Dedifferentiated amniotic fluid mesenchymal stem cell (primary cell): ENCODE data around the gene CREB3.

Source experiments
- DNase-seq: peaks from one replicate; pipeline ENCODE4 v3.0.0-alpha.2; 2016; ENCODE audit errors: extremely low spot score

Gene CREB3

GRCh38 chr9:35749515-35750255 lies 17.2 kb downstream of the CREB3 start:
- no peak for DNase-seq

GRCh38 chr9:35750256-35750531 lies 17.7 kb downstream of the CREB3 start:
- DNase-seq, result no peak

- DNase-seq, result no peak
Observed at GRCh38 chr9:35753466-35753865, 21.0 kb downstream of the CREB3 start.

- no peak for DNase-seq
Observed at GRCh38 chr9:35754264-35754663, 21.8 kb downstream of the CREB3 start, which contains the start of gene MSMP. Gene MSMP, minus strand, starts transcription at chr9:35754276. Its CDS starts 147 bp downstream, at chr9:35754129.

GRCh38 chr9:35755071-35755470 lies 22.6 kb downstream of the CREB3 start:
- no peak for DNase-seq

GRCh38 chr9:35756275-35757225 lies 24.1 kb downstream of the CREB3 start:
- DNase-seq, result no peak

GRCh38 chr9:35757226-35757891 lies 24.9 kb downstream of the CREB3 start:
- no peak for DNase-seq

GRCh38 chr9:35757892-35758275 lies 25.4 kb downstream of the CREB3 start:
- no peak for DNase-seq

- DNase-seq, result no peak
Observed at GRCh38 chr9:35758475-35759050, 26.1 kb downstream of the CREB3 start.

GRCh38 chr9:35759795-35760194 lies 27.3 kb downstream of the CREB3 start:
- no peak for DNase-seq

- no peak for DNase-seq
Observed at GRCh38 chr9:35760651-35761050, 28.2 kb downstream of the CREB3 start.

- DNase-seq, result no peak
Observed at GRCh38 chr9:35763181-35763580, 30.7 kb downstream of the CREB3 start.

- DNase-seq, result no peak
Observed at GRCh38 chr9:35763803-35764202, 31.3 kb downstream of the CREB3 start.

- no peak for DNase-seq
Observed at GRCh38 chr9:35766997-35767396, 34.5 kb downstream of the CREB3 start.

- DNase-seq, result no peak
Observed at GRCh38 chr9:35767458-35767857, 35.0 kb downstream of the CREB3 start.

- DNase-seq, result no peak
Observed at GRCh38 chr9:35769763-35770162, 37.3 kb downstream of the CREB3 start.

GRCh38 chr9:35771075-35771433 lies 38.6 kb downstream of the CREB3 start:
- DNase-seq, result no peak

- DNase-seq, result no peak
Observed at GRCh38 chr9:35771534-35771933, 39.1 kb downstream of the CREB3 start.

- DNase-seq, result no peak
Observed at GRCh38 chr9:35771943-35772342, 39.5 kb downstream of the CREB3 start.

- DNase-seq, result no peak
Observed at GRCh38 chr9:35774907-35775635, 42.6 kb downstream of the CREB3 start.

GRCh38 chr9:35776018-35776417 lies 43.6 kb downstream of the CREB3 start:
- DNase-seq, result no peak

GRCh38 chr9:35778496-35778895 lies 46.0 kb downstream of the CREB3 start:
- no peak for DNase-seq
